Mesothelial cell of epicardium (in vitro differentiated cells): ENCODE data around the gene FAM236B. TPM values are rescaled to one million over a fixed set of nuclear protein-coding genes. Genes with fewer than 3 reads are reported as not detected.
"Not testable (repeated sequence)": the region's sequence is repeated elsewhere in the genome, so short reads cannot be mapped to it uniquely, and the experiment has no call there.

Experiments
- DNase-seq, 2 experiments: peaks; one replicate each; pipeline ENCODE4 v3.0.0; 2021; ENCODE audit warnings: low spot score in 2 of 2; ENCODE audit not compliant: unreplicated experiment in 2 of 2
- H3K27ac Mint-ChIP-seq: 2 replicates; pipeline ENCODE4 v1.8.0; 2021; ENCODE audit warnings: mixed read lengths
- H3K27me3 Mint-ChIP-seq: 2 replicates; pipeline ENCODE4 v1.8.0; 2021; ENCODE audit warnings: low read depth, mixed read lengths
- H3K36me3 Mint-ChIP-seq: 2 replicates; pipeline ENCODE4 v1.8.0; 2021; ENCODE audit warnings: mixed read lengths
- H3K4me1 Mint-ChIP-seq: 2 replicates; pipeline ENCODE4 v1.8.0; 2021; ENCODE audit warnings: mixed read lengths
- H3K4me3 Mint-ChIP-seq: 2 replicates; pipeline ENCODE4 v1.8.0; 2021; ENCODE audit warnings: mild to moderate bottlenecking, moderate library complexity, mixed read lengths
- H3K9me3 Mint-ChIP-seq: 2 replicates; pipeline ENCODE4 v1.8.0; 2021; ENCODE audit warnings: mixed read lengths
- CTCF ChIP-seq: fragments of 200-600 bp; sonication (generic); IDR thresholded peaks from one replicate; pipeline ENCODE4 v1.5.0; 2021; ENCODE audit warnings: antibody characterized with exemption; ENCODE audit not compliant: unreplicated experiment
- total RNA-seq: library from RNA; stranded (reverse); gene quantifications from 3 replicates; pipeline ENCODE4 v1.2.1, GENCODE V29; 2021

Gene FAM236B
- total RNA-seq, 1 donor from 2014 or later, result not detected

GRCh38 chrX:72735561-72735960 lies 46.9 kb downstream of the FAM236B start:
- H3K27me3 Mint-ChIP-seq, result no peaks in the 10 kb centered on the region
- peaks cover 54% of the 10 kb centered on the region for H3K9me3 Mint-ChIP-seq
- H3K36me3 Mint-ChIP-seq, result no peaks in the 10 kb centered on the region
- H3K4me3 Mint-ChIP-seq, result no peak overlapping the region
- H3K4me1 Mint-ChIP-seq, result peaks cover 5% of the 10 kb centered on the region
- DNase-seq, result no peak
- no peak for TF ChIP-seq CTCF
- H3K27ac Mint-ChIP-seq, result no peak overlapping the region

GRCh38 chrX:72733636-72734035 lies 48.8 kb downstream of the FAM236B start:
- not testable (repeated sequence) for H3K36me3 Mint-ChIP-seq, H3K27me3 Mint-ChIP-seq, H3K4me1 Mint-ChIP-seq, DNase-seq
- H3K27ac Mint-ChIP-seq, result peak overlapping the region; percentile 77
- H3K4me3 Mint-ChIP-seq, result peak overlapping the region; percentile 15
- H3K9me3 Mint-ChIP-seq, result peaks cover 54% of the 10 kb centered on the region

Other genes with a start within 250 kb of the FAM236B start
- 41.1 to 50.0 TPM (median 45.2 TPM) in 3 replicates for gene HDAC8, start 209.8 kb downstream of the FAM236B start, total RNA-seq
- gene PHKA1, start 68.4 kb downstream of the FAM236B start, total RNA-seq, result 12.9 to 13.6 TPM (median 13.0 TPM) in 3 replicates
- gene DMRTC1B, start 5.8 kb downstream of the FAM236B start, total RNA-seq, result 5.7 to 6.1 TPM (median 6.1 TPM) in 3 replicates
- gene FAM236D, start 25.6 kb upstream of the FAM236B start, total RNA-seq, result not detected in 3 replicates
- gene FAM236C, start 130.0 kb upstream of the FAM236B start, total RNA-seq, result not detected in 3 replicates
- not detected in 3 replicates for gene FAM236A, start 155.5 kb upstream of the FAM236B start, total RNA-seq
- gene DMRTC1, start 161.2 kb upstream of the FAM236B start, total RNA-seq, result 0.65 to 2.1 TPM (median 0.88 TPM) in 3 replicates
- not detected in 3 replicates for gene PABPC1L2B, start 220.3 kb upstream of the FAM236B start, total RNA-seq